ENCODE measurements around the gene HIC1.

The HIC1 gene

DNA sequence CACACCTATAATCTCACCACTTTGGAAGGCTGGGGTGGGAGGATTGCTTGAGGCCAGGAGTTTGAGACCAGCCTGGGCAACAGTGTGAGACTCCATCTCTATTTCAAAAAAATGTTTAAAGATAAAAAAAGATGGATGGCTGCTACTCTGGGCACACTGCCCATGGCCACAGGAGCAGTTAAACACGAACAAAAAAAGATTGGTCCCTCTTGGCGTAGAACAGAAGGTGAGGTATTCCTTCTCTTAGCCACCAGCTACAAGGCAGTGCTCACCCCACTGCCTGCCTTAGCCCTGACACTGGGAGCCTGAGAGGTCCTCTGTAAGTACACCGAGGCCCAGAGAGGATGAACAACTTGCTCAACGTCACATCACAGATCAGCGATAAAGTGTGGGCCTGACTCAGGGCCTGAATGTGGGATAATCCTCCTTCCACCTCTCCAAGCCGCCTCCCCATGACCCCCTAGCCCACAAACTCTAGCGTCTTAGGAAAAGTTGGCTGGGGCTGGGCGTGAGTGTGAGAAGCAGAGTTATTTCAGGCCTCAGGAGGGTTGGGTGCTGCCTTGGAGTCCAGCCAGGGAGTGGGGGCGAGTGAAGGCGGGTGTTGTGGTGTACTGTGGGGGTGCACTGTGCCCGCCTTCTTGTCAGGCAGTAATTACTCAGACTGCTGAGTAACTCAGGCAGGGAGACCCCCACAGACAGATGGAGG is 27.2 kb upstream of the HIC1 start:
- H3K4me3 ChIP-seq (ENCODE audit: low read depth, low read length): no peak overlapping the region
- TF ChIP-seq, protein P1, sequence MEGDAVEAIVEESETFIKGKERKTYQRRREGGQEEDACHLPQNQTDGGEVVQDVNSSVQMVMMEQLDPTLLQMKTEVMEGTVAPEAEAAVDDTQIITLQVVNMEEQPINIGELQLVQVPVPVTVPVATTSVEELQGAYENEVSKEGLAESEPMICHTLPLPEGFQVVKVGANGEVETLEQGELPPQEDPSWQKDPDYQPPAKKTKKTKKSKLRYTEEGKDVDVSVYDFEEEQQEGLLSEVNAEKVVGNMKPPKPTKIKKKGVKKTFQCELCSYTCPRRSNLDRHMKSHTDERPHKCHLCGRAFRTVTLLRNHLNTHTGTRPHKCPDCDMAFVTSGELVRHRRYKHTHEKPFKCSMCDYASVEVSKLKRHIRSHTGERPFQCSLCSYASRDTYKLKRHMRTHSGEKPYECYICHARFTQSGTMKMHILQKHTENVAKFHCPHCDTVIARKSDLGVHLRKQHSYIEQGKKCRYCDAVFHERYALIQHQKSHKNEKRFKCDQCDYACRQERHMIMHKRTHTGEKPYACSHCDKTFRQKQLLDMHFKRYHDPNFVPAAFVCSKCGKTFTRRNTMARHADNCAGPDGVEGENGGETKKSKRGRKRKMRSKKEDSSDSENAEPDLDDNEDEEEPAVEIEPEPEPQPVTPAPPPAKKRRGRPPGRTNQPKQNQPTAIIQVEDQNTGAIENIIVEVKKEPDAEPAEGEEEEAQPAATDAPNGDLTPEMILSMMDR (IDR thresholded peaks at IDR 0.05; ENCODE audit: borderline replicate concordance, insufficient read depth, low read depth, low read length): no peak

DNA sequence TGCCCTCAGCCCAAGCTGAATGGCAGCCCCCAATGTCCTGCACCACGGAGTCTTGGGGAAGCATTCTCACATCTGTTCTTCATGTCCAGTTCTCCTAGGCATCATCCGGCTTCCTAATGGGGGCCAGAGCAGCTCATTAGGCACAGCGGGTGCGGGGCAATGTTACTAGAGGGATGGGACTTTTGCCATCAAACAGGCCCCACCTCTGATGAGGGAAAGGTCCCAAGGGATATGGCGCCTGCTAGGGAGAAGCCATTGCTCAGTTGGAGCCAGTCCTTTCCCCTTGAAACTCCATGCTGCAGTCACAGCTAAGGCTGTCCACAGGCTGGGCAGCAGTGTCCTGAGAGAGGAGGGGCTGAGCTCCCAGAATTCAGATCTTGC is 26.7 kb upstream of the HIC1 start:
- TF ChIP-seq, protein P1 (IDR thresholded peaks at IDR 0.05; ENCODE audit: borderline replicate concordance, insufficient read depth, low read depth, low read length): no peak
- no peak overlapping the region for H3K4me3 ChIP-seq (ENCODE audit: low read depth, low read length)

DNA sequence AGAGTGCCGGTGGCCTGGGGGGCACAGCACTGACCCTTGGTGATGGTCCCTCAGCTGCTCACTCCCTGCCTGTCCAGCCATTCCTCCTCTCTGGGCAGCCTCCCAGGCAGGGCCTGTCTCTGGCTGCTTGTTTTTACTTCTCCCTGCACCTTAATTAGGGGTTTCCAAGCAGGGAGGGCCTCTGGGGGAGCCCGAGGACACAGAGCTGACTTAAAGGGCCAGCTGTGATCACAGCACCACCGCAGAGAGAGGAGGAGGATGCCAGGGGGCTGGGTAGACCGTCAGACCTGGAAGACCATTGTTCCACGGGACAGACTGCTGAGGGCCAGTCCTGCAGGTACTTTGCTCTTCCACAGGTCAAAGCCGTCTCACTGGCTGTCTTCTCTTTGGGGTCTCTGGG is 26.2 kb upstream of the HIC1 start:
- TF ChIP-seq, protein P1 (IDR thresholded peaks at IDR 0.05; ENCODE audit: borderline replicate concordance, insufficient read depth, low read depth, low read length): 0 out of 2 replicates have a peak, but pooled peaks have one; percentile 13
- H3K4me3 ChIP-seq (ENCODE audit: low read depth, low read length): no peak overlapping the region

DNA sequence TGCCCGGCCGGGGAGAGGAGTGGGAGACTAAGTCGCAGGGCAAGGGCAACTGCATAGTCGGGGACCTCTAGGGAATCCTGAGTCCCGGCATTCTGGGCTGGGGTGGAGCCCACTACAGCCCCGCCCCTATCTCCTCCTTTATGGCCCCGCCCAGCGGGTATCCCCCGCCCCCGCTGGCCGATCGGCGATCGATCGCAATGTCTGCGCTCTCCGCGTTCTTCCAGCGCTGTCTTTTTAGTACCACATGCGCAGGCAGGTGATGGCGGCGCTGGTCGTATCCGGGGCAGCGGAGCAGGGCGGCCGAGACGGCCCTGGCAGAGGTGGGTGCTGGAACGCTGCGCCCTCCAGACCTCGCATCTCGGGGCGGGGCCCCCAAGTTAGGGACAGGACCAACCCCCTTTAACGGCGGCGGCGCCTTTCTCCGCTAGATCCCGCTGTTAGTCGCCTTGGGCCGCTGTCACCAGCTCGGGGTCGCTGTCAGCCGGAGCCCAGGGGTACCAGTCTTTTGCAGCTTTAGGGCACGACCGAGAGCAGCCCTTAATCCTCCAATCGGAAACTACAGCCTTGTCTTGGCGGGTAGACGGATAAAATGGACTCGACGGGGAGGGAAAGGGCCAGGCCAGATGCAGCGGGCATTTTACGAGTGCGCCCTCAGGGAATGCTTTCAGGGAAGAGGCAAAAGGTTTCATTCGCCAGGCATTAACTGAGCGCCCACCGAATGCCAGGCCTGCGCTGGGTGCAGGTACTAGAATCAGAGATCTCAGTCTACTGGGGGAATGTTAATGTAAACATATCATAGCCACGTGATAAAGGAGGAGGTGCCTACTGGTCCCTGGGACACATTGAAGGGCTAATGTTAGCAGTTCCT is 24.8 kb upstream of the HIC1 start, which contains the start of gene DPH1:
Gene DPH1 (plus strand): TSS at position 243 of the 868 bp plus-strand sequence. CDS start 17 bp downstream, at position 260.
- TF ChIP-seq, protein P1 (IDR thresholded peaks at IDR 0.05; ENCODE audit: borderline replicate concordance, insufficient read depth, low read depth, low read length): no peak
- peak within 1 kb of the TSS; percentile 100 for H3K4me3 ChIP-seq (ENCODE audit: low read depth, low read length)

DNA sequence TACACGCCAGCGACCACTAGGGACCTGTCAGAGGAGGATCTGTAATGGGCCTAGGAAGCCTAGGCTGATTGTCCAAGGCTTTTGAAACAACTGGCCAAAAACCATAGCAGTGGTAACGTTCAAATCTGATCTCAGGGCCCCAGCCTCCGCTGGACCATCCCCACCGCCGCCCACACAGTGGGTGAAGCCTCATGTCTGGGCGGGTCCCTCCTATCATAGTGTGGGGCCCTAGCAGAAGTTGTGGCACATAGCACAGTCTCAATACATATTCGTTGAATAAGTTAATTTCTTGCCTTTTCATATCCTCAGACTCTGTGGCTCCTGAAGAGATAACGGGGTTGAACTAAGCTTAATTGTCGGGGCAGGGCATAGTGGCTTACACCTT is 24.1 kb upstream of the HIC1 start:
- TF ChIP-seq, protein P1 (IDR thresholded peaks at IDR 0.05; ENCODE audit: borderline replicate concordance, insufficient read depth, low read depth, low read length): peak; percentile 65
- H3K4me3 ChIP-seq (ENCODE audit: low read depth, low read length): peak overlapping the region; percentile 100

DNA sequence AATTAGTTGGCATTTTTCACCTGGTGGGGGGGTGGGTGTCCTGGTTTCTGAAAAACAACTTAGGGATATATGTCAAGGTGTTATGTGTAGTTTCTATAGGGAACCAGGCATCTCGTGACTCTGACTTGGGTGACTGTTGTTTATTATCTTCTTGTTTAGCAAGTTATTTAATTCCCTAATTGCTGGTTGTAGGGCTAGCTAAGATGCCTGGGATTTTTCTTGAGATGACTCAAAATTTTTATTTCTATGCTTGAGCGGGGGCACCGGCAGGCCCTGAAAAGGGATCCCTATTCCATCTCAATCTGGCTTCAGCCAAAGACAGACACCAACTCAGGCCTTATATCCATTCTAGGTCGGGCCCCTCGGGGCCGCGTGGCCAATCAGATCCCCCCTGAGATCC is 21.8 kb upstream of the HIC1 start:
- TF ChIP-seq, protein P1 (IDR thresholded peaks at IDR 0.05; ENCODE audit: borderline replicate concordance, insufficient read depth, low read depth, low read length): no peak
- H3K4me3 ChIP-seq (ENCODE audit: low read depth, low read length): no peak overlapping the region
